ENCODE measurements around the gene PPP1R13B.
A peak's percentile ranks its signal among the peaks of the same experiment; 100 is the strongest.
"Not testable (repeated sequence)": the region's sequence is repeated elsewhere in the genome, so short reads cannot be mapped to it uniquely, and the experiment has no call there.

PPP1R13B gene

DNA sequence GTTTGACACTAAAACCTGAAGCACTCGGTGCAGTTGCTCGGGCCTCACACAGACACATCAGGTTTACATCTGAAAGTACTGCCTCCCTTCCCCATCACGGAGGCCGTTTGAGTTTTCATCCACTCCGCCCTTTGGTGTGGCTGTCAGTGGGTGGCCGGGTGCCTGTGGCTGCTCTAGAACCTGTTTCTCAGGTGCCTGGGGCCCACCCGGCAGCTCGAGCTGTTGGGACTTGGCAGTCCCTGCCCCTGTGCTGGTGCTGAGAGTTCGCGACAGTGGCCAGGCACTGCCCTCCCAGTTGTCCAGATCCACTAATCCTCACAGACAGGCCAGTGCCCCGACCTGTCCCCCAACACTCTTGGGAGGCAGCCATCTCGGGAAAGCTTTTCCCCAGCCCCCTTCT is 154.5 kb downstream of the PPP1R13B start:
- no peak overlapping the region for H3K4me3 ChIP-seq (ENCODE audit: low read length)
- DNase-seq (ENCODE audit: low read depth): peak; percentile 47
- TF ChIP-seq, protein P1, sequence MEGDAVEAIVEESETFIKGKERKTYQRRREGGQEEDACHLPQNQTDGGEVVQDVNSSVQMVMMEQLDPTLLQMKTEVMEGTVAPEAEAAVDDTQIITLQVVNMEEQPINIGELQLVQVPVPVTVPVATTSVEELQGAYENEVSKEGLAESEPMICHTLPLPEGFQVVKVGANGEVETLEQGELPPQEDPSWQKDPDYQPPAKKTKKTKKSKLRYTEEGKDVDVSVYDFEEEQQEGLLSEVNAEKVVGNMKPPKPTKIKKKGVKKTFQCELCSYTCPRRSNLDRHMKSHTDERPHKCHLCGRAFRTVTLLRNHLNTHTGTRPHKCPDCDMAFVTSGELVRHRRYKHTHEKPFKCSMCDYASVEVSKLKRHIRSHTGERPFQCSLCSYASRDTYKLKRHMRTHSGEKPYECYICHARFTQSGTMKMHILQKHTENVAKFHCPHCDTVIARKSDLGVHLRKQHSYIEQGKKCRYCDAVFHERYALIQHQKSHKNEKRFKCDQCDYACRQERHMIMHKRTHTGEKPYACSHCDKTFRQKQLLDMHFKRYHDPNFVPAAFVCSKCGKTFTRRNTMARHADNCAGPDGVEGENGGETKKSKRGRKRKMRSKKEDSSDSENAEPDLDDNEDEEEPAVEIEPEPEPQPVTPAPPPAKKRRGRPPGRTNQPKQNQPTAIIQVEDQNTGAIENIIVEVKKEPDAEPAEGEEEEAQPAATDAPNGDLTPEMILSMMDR (IDR thresholded peaks at IDR 0.05; ENCODE audit: insufficient read depth, low read depth, low read length, missing control alignments): no peak

DNA sequence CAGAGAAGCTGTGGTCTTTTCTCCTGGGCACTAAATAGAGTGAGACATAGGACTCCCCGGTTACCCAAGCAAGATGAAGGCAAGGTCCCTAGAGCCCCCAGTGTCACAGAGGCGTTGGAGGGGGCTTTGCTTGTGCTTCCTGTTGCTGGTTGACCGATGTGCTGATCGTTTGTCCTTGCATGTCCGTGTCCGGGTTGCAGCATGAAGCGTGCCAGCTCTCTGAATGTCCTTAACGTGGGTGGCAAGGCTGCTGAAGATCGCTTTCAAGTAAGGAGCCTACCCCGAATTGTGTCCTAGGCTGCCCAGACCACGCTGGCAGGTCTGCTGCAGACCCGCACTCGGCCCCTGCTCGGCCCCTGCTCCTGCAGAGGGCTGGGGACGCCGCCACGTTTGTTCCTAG is 155.2 kb downstream of the PPP1R13B start:
- no peak for DNase-seq (ENCODE audit: low read depth)
- TF ChIP-seq, protein P1 (IDR thresholded peaks at IDR 0.05; ENCODE audit: insufficient read depth, low read depth, low read length, missing control alignments): no peak
- H3K4me3 ChIP-seq (ENCODE audit: low read length): no peak overlapping the region

DNA sequence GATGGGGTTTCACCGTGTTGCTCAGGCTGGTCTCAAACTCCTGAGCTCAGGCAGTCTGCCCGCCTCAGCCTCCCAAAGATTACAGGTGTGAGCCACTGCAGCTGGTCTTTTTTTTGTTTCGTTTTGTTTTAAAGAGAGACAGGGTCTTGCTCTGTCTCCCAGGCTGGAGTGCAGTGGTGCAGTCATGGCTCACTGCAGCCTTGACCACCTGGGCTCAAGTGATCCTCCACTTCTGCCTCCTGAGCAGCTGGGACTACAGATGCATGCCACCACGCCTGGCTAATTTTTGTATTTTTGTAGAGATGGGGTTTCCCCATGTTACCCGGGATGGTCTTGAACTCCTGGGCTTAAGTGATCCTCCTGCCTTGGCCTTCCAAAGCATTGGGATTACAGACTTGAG is 155.7 kb downstream of the PPP1R13B start:
- DNase-seq (ENCODE audit: low read depth); H3K4me3 ChIP-seq (ENCODE audit: low read length): not testable (repeated sequence)

DNA sequence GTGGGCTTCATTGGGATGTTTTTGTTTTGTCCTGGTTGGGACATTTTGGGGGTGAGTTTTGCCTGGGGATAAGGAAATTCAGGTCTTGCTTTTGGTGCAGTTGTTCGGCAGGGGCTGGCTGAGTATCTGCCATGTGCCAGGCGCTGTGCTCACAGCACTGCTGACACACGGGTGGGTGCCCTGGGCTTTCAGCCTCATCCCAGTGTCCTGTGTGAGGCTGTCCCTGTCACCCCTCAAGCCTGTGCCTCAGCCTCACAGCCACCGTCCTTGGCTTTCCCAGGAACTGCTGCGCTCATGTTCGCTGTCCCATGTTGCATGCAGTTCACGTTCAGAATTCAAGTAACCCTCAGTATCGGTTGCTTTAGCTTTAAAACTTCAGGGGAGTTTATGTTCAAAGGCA is 157.0 kb downstream of the PPP1R13B start:
- TF ChIP-seq, protein P1 (IDR thresholded peaks at IDR 0.05; ENCODE audit: insufficient read depth, low read depth, low read length, missing control alignments): no peak
- DNase-seq (ENCODE audit: low read depth): no peak
- no peak overlapping the region for H3K4me3 ChIP-seq (ENCODE audit: low read length)

DNA sequence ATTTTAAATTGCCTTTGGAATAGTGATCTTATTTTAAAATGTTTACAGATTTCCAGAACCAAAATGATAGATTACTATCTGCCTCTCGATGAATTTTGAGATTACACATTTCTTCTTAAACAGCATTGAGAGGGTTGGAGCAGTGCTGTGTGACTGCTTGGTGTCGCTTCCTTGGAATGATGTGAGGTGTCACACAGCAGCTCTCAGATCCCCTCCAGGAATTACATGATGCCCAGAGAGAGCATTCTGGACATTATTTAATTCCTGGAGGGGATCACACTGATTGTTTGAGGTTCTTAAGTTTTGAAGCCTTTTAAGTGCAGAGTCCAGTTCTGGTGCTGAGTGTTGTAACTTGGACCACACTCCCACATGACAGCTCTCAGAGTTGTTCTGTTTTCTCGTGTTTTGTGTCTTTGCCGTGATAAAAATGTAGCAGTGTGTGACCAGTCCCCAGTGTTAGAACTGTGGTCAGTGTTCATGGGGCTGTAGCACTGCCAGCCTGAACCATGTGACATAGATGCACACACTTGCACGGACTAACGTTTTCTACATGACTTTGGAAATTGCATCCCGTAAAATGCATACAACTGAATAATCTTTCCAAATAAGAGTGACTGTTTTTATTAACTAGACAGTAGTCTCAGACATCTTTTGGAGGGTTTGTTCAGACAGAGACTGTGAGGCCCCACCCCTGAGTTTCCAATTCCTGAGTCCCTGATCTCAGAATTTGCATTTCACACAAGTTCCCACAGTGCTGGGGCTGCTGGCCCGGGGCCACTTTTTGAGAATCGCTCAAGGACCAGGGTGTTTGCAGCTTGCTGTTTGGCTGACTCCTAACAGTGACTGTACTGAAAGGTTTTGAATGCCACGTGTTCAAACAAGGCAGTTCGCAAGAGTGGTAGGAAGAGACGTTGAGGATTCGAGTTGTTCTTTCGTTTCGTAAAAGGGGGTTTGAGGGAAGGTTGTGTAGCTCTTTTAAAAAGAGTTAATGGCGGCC is 158.2 kb downstream of the PPP1R13B start:
- peak; percentile 29 for DNase-seq (ENCODE audit: low read depth)
- TF ChIP-seq, protein P1 (IDR thresholded peaks at IDR 0.05; ENCODE audit: insufficient read depth, low read depth, low read length, missing control alignments): no peak
- no peak overlapping the region for H3K4me3 ChIP-seq (ENCODE audit: low read length)

DNA sequence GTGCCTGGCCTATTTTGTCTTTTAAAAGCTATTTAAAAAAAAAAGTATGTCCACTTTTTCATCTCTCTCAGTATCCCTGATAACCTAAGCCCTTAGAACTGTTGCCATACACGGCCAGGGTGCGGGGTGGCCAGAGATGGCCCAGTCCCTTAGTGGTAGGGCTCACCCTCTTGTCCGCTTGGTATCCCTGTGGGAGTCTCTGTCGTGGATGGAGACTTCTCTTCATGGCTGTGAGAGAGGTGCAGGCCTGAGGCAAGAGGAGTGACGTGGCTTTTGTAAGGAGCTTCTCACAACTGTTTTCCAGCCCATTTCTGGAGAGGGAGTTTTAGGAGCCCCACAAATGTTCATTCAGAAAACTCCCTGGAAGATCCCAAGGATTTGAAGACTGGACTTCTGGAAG is 158.9 kb downstream of the PPP1R13B start:
- DNase-seq (ENCODE audit: low read depth): no peak
- no peak overlapping the region for H3K4me3 ChIP-seq (ENCODE audit: low read length)
- TF ChIP-seq, protein P1 (IDR thresholded peaks at IDR 0.05; ENCODE audit: insufficient read depth, low read depth, low read length, missing control alignments): no peak

DNA sequence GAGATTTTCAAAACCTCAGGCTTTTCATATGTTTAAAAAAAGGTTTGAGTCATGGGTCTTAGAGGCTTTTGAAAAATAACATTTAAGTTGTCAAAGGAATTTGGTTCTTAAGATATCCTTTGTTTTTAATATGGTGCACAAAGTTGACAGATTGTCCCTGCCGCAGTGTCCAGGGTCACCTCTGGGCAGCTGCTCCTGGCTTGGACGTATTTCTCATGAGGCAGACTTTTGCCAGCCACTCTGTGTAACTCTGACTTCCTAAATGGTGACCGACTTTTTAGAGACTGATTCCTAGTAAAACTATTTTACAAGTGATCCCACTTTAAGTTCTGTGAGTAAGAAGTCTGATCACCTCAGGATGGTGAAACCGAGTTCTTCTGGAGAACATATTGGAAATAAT is 159.7 kb downstream of the PPP1R13B start:
- DNase-seq (ENCODE audit: low read depth): no peak
- TF ChIP-seq, protein P1 (IDR thresholded peaks at IDR 0.05; ENCODE audit: insufficient read depth, low read depth, low read length, missing control alignments): no peak
- no peak overlapping the region for H3K4me3 ChIP-seq (ENCODE audit: low read length)

All from epithelial cell of esophagus (primary cell).